WTC11 (cell line): Measurements from ENCODE around the gene FGD5. TPM values are rescaled to one million over a fixed set of nuclear protein-coding genes. Genes with fewer than 3 reads are reported as not detected.

ENCODE experiments used
- ATAC-seq: fragments of 200-7000 bp; cut with Tn5 transposase; 2 replicates; pipeline ENCODE4 v1.10.0; 2021; ENCODE audit warnings: mild to moderate bottlenecking, moderate library complexity
- CTCF ChIA-PET: fragments of 300-600 bp; sonication (Branson Sonifier 250); formaldehyde crosslinking; loops from one replicate; lab custom pipeline; 2021; ENCODE audit warnings: antibody characterized with exemption; lab: Charles Lee
- POLR2A ChIA-PET: fragments of 350-600 bp; sonication (Branson Sonifier 250); formaldehyde crosslinking; loops from one replicate; lab custom pipeline; 2021; ENCODE audit warnings: antibody characterized with exemption; lab: Charles Lee
- DNase-seq: peaks from one replicate; pipeline ENCODE4 v3.0.0; 2021; ENCODE audit warnings: low spot score
- H3K27ac Mint-ChIP-seq: 2 replicates; pipeline ENCODE4 v1.8.0; 2021; ENCODE audit warnings: mixed read lengths
- H3K27me3 Mint-ChIP-seq: 2 replicates; pipeline ENCODE4 v1.8.0; 2021; ENCODE audit warnings: low read depth, mild to moderate bottlenecking, moderate library complexity, mixed read lengths
- H3K36me3 Mint-ChIP-seq: 2 replicates; pipeline ENCODE4 v1.8.0; 2021; ENCODE audit warnings: mixed read lengths
- H3K4me1 Mint-ChIP-seq: 2 replicates; pipeline ENCODE4 v1.8.0; 2022; ENCODE audit warnings: mixed read lengths
- H3K4me3 Mint-ChIP-seq: 2 replicates; pipeline ENCODE4 v1.8.0; 2021; ENCODE audit warnings: mild to moderate bottlenecking, moderate library complexity, mixed read lengths
- H3K9me3 Mint-ChIP-seq: 2 replicates; pipeline ENCODE4 v1.8.0; 2021; ENCODE audit warnings: mixed read lengths
- AR ChIP-seq: fragments of 250-450 bp; sonication (Bioruptor Pico); IDR thresholded peaks from 2 replicates; pipeline ENCODE4 v1.9.0; 2021; ENCODE audit warnings: mild to moderate bottlenecking
- ATF1 ChIP-seq: sonication (generic); formaldehyde crosslinking; IDR thresholded peaks from 2 replicates; pipeline ENCODE4 v1.8.1; 2023; ENCODE audit warnings: mild to moderate bottlenecking, moderate library complexity, missing genetic modification reagents
- ATF6 ChIP-seq: sonication (generic); formaldehyde crosslinking; IDR thresholded peaks from 2 replicates; pipeline ENCODE4 v1.8.1; 2023; ENCODE audit warnings: mild to moderate bottlenecking, missing genetic modification reagents
- CDX4 ChIP-seq: fragments of 250-450 bp; sonication (Bioruptor Pico); IDR thresholded peaks from 2 replicates; pipeline ENCODE4 v1.9.0; 2021; ENCODE audit warnings: moderate library complexity, mild to moderate bottlenecking, inconsistent platforms, borderline replicate concordance
- CREM ChIP-seq: sonication (generic); formaldehyde crosslinking; IDR thresholded peaks from 2 replicates; pipeline ENCODE4 v1.8.1; 2022; ENCODE audit warnings: mild to moderate bottlenecking, missing genetic modification reagents, moderate library complexity
- E2F1 ChIP-seq: sonication (generic); formaldehyde crosslinking; IDR thresholded peaks from 2 replicates; pipeline ENCODE4 v1.8.0; 2022; ENCODE audit warnings: mild to moderate bottlenecking, missing genetic modification reagents
- E2F4 ChIP-seq: sonication (generic); formaldehyde crosslinking; IDR thresholded peaks from 2 replicates; pipeline ENCODE4 v1.8.1; 2022; ENCODE audit warnings: low read depth, mild to moderate bottlenecking, moderate library complexity, missing genetic modification reagents, borderline replicate concordance
- ETV6 ChIP-seq: sonication (generic); formaldehyde crosslinking; IDR thresholded peaks from 2 replicates; pipeline ENCODE4 v1.8.1; 2022; ENCODE audit warnings: mild to moderate bottlenecking, missing genetic modification reagents
- FOXK1 ChIP-seq: sonication (generic); formaldehyde crosslinking; IDR thresholded peaks from 2 replicates; pipeline ENCODE4 v1.8.0; 2022; ENCODE audit warnings: mild to moderate bottlenecking, moderate library complexity, missing genetic modification reagents
- GTF2I ChIP-seq: fragments of 250-450 bp; sonication (Bioruptor Pico); conservative IDR thresholded peaks from 2 replicates; pipeline ENCODE4 v1.4.0; 2021; ENCODE audit warnings: mild to moderate bottlenecking
- IRF2 ChIP-seq: sonication (generic); formaldehyde crosslinking; IDR thresholded peaks from 2 replicates; pipeline ENCODE4 v1.8.0; 2022; ENCODE audit warnings: low read depth, missing genetic modification reagents, borderline replicate concordance
- NFATC4 ChIP-seq: fragments of 250-450 bp; sonication (Bioruptor Pico); IDR thresholded peaks from 2 replicates; pipeline ENCODE4 v1.9.0; 2021; ENCODE audit warnings: mild to moderate bottlenecking
- NFYB ChIP-seq: sonication (generic); formaldehyde crosslinking; conservative IDR thresholded peaks from 2 replicates; pipeline ENCODE4 v1.8.0; 2022; ENCODE audit warnings: low read depth, missing genetic modification reagents
- OVOL2 ChIP-seq: fragments of 250-450 bp; sonication (Bioruptor Pico); IDR thresholded peaks from 2 replicates; pipeline ENCODE4 v1.9.0; 2021; ENCODE audit warnings: mild to moderate bottlenecking, borderline replicate concordance
- RORB ChIP-seq: fragments of 250-450 bp; sonication (Bioruptor Pico); IDR thresholded peaks from 2 replicates; pipeline ENCODE4 v1.9.0; 2021; ENCODE audit warnings: mild to moderate bottlenecking
- TP53 ChIP-seq: sonication (generic); formaldehyde crosslinking; IDR thresholded peaks from 2 replicates; pipeline ENCODE4 v1.8.1; 2023; ENCODE audit warnings: mild to moderate bottlenecking, missing genetic modification reagents
- ZBTB43 ChIP-seq: sonication (generic); formaldehyde crosslinking; IDR thresholded peaks from 2 replicates; pipeline ENCODE4 v1.8.1; 2023; ENCODE audit warnings: mild to moderate bottlenecking, missing genetic modification reagents
- ZMAT4 ChIP-seq: fragments of 250-450 bp; sonication (Bioruptor Pico); IDR thresholded peaks from 2 replicates; pipeline ENCODE4 v1.9.0; 2021; ENCODE audit warnings: mild to moderate bottlenecking
- ZNF317 ChIP-seq: sonication (generic); formaldehyde crosslinking; IDR thresholded peaks from 2 replicates; pipeline ENCODE4 v1.8.1; 2023; ENCODE audit warnings: low read depth, mild to moderate bottlenecking, moderate library complexity, missing genetic modification reagents, borderline replicate concordance
- ZNF425 ChIP-seq: fragments of 250-450 bp; sonication (Bioruptor Pico); conservative IDR thresholded peaks from 2 replicates; pipeline ENCODE4 v1.9.0; 2021; ENCODE audit warnings: mild to moderate bottlenecking
- total RNA-seq: library from RNA; stranded (reverse); gene quantifications from 3 replicates; pipeline ENCODE4 v1.2.3, GENCODE V29; 2021

The FGD5 gene
- total RNA-seq, 1 experiment from 2014 or later = 18.3 TPM

- TF ChIP-seq OVOL2 = no peak
- TF ChIP-seq ZNF317 = no peak
- TF ChIP-seq TP53 = no peak
- no peak for TF ChIP-seq NFATC4
- no peak for TF ChIP-seq ETV6 (CRISPR knock-in tag)
- TF ChIP-seq ATF6 = no peak
- TF ChIP-seq NFYB (CRISPR knock-in tag) = no peak
Measured at GRCh38 chr3:14933820-14934425, 115.2 kb downstream of the FGD5 start (continued).

- POLR2A ChIA-PET = no interaction called here
- H3K36me3 Mint-ChIP-seq = no peaks in the 10 kb centered on the region
- H3K27ac Mint-ChIP-seq = no peak overlapping the region
- H3K4me3 Mint-ChIP-seq = no peak overlapping the region
- no peaks in the 10 kb centered on the region for H3K27me3 Mint-ChIP-seq
- H3K4me1 Mint-ChIP-seq = no peaks in the 10 kb centered on the region
- H3K9me3 Mint-ChIP-seq = no peaks in the 10 kb centered on the region
- DNase-seq = no peak
- TF ChIP-seq IRF2 = no peak
- TF ChIP-seq E2F1 = no peak
- no peak for TF ChIP-seq E2F4
- no peak for TF ChIP-seq ZBTB43 (CRISPR knock-in tag)
- TF ChIP-seq ZNF425 (CRISPR knock-in tag) = no peak
- TF ChIP-seq RORB (CRISPR knock-in tag) = no peak
- TF ChIP-seq AR = no peak
- TF ChIP-seq CDX4 = no peak
- TF ChIP-seq GTF2I = no peak
- no peak for TF ChIP-seq CREM (CRISPR knock-in tag)
- no peak for TF ChIP-seq ATF1
- TF ChIP-seq ZMAT4 (CRISPR knock-in tag) = no peak
- TF ChIP-seq FOXK1 (CRISPR knock-in tag) = no peak
- TF ChIP-seq ETV6 (CRISPR knock-in tag) = no peak
- TF ChIP-seq, all 79 proteins: peak for 0
- CTCF ChIA-PET = no interaction called here
- no peak for ATAC-seq
Measured at GRCh38 chr3:14935592-14936345, 117.0 kb downstream of the FGD5 start.
